Transverse colon (tissue), 4 donors: Measurements from ENCODE around the gene SOHLH1. TPM values are rescaled to one million over a fixed set of nuclear protein-coding genes. Genes with fewer than 3 reads are reported as not detected.

Experiments
- DNase-seq: peaks from one replicate; pipeline ENCODE4 v3.0.0-alpha.2; 2019
- H3K27ac ChIP-seq, 4 donors: fragments of 200-600 bp; sonication (generic); 2 replicates each; pipeline ENCODE4 v1.5.1; 2016 to 2018; ENCODE audit warnings: inconsistent platforms in 4 of 4
- H3K27me3 ChIP-seq: fragments of 200-600 bp; sonication (generic); 2 replicates; pipeline ENCODE4 v1.5.1; 2017; ENCODE audit warnings: inconsistent platforms
- H3K36me3 ChIP-seq, 4 donors: fragments of 200-600 bp; sonication (generic); 2 replicates each; pipeline ENCODE4 v1.5.1; 2017 to 2019; ENCODE audit warnings: inconsistent platforms in 4 of 4
- H3K4me1 ChIP-seq, 4 donors: fragments of 200-600 bp; sonication (generic); 2 replicates each; pipeline ENCODE4 v1.5.1; 2017 to 2020; ENCODE audit warnings: inconsistent platforms in 4 of 4
- H3K4me3 ChIP-seq, 4 donors: fragments of 200-600 bp; sonication (generic); 1 replicate in 1 of 4; 2 replicates in 3 of 4; pipeline versions ENCODE4 v1.5.1 to v1.6.1; 2017 to 2019; ENCODE audit warnings: inconsistent platforms in 4 of 4
- H3K9me3 ChIP-seq, 2 donors: fragments of 200-600 bp; sonication (generic); 2 replicates each; pipeline ENCODE4 v1.5.1; 2017 to 2019; ENCODE audit warnings: inconsistent platforms in 2 of 2
- EP300 ChIP-seq: sonication (generic); formaldehyde crosslinking; IDR thresholded peaks from one replicate; pipeline ENCODE4 v1.6.1; 2017; ENCODE audit warnings: antibody characterized with exemption, low read depth
- POLR2A ChIP-seq: fragments of 450-650 bp; IDR thresholded peaks from one replicate; pipeline ENCODE4 v1.6.1; 2016; ENCODE audit warnings: antibody characterized with exemption, mild to moderate bottlenecking, moderate library complexity
- POLR2AphosphoS5 ChIP-seq, 3 donors: sonication (generic); formaldehyde crosslinking; IDR thresholded peaks; one replicate each; pipeline ENCODE4 v1.6.1; 2016; ENCODE audit warnings: antibody characterized with exemption in 3 of 3
- WGBS, 2 donors: methylation state at CpG; one replicate each; pipeline ENCODE4 v1.1.5; 2018; ENCODE audit warnings: low coverage in 1 of 2; 5-methylcytosine and 5-hydroxymethylcytosine counted together
- in situ Hi-C, 4 donors: fragments of 200-750 bp; cut with MboI; loops; one replicate each; pipeline versions ENCODE4 v1.15.0 to v1.15.1; 2017; ENCODE audit warnings: low sequenced_read_pairs in 3 of 4, low pct_ligation_motif_present in 1 of 4, low pct_unique_long_range_greater_than_20kb in 1 of 4
- intact Hi-C: fragments of 100-400 bp; cut with DNase I; formaldehyde crosslinking; loops from one replicate; pipeline ENCODE4 v1.15.1; 2023; ENCODE audit warnings: low total_unique reads
- total RNA-seq, 4 donors: library from RNA; depleted of rRNA; stranded (reverse); fragments of >200 nt; gene quantifications; one replicate each; pipeline ENCODE4 v1.1.0, GENCODE V29; 2016
- TF ChIP-seq, protein P1 (sequence below), 5 experiments: fragments of 200-600 bp in 3 of 5; fragments of 450-650 bp in 2 of 5; sonication (generic) in 3 of 5; IDR thresholded peaks; 1 replicate in 2 of 5; 2 replicates in 3 of 5; pipeline ENCODE4 v1.5.1; 2016 to 2017; ENCODE audit warnings: antibody characterized with exemption in 5 of 5, inconsistent platforms in 3 of 5, mild to moderate bottlenecking in 2 of 5, moderate library complexity in 1 of 5

The SOHLH1 gene, protein sequence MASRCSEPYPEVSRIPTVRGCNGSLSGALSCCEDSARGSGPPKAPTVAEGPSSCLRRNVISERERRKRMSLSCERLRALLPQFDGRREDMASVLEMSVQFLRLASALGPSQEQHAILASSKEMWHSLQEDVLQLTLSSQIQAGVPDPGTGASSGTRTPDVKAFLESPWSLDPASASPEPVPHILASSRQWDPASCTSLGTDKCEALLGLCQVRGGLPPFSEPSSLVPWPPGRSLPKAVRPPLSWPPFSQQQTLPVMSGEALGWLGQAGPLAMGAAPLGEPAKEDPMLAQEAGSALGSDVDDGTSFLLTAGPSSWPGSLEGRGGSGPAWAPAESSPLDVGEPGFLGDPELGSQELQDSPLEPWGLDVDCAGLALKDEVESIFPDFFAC
- total RNA-seq: not detected

DNA sequence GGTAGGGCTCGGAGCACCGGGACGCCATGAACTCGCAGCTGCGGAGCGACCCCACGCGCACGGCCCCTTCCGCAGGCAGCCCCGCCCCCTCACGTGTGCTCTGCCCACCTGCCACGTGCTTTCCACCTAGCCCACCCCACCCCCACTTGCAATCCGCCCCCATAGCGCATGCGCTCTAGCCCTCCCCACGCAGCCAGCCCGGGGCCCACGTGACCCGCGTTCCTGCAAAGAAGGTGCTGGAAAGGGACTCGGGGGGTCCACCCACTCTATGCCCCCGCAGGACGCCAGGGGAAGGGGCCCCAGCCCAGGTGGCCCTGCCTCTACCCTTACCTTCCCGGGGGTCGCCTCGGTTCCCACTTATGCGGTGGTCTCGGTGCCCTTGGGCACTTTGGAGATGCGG lies at the start of gene SOHLH1:
Gene SOHLH1 (minus strand): TSS at position 42 of the 400 bp plus-strand sequence. CDS start 14 bp downstream, at position 28.
- intact Hi-C loops: no loop called here

DNA sequence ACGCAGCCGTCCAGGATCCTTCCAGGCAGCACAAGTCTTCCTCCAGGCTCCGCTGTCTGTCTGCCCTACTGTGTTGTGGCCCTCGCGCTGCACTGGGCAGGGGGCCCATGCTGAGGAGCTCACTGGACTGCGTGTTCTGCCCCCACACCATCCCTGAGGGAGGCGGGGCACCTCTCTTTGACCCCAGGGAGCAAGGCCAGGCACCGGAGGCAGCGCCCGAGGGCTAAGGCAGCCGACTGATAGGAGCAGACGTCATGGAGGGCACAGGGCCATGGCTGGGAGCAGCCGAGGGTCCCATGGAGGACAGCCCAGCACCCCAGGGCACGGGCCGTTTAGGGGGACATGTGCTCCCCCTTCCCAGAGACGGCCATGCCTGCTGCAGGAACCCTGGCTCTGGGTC lies 49.4 kb upstream of the SOHLH1 start:
- WGBS, 2 donors: 75% methylated on average over 13 of the region's 16 CpGs; no CpG with 5 or more reads in 1 of the 2 donors
- in situ Hi-C loops: no loop called here
- no peaks in the 10 kb centered on the region for H3K4me1 ChIP-seq
- DNase-seq: no peak
- no peaks in the 10 kb centered on the region for H3K27me3 ChIP-seq
- intact Hi-C loops: no loop called here
- H3K4me3 ChIP-seq: no peak overlapping the region
- H3K36me3 ChIP-seq: no peaks in the 10 kb centered on the region
- TF ChIP-seq POLR2AphosphoS5 (IDR thresholded peaks at IDR 0.05) (no peak), POLR2A (no peak), EP300 (no peak)
- no peak overlapping the region for H3K27ac ChIP-seq
- H3K9me3 ChIP-seq: no peaks in the 10 kb centered on the region

More for the DNA sequence above, at the start of gene SOHLH1:
- DNase-seq: no peak
- Histone ChIP-seq H3K4me3 (no peak within 1 kb of the TSS), H3K4me1 (peaks cover 5 to 10% (median 7%) of the 10 kb centered on the region in 4 donors), H3K36me3 (no peaks in the 10 kb centered on the region), H3K27ac (no peak within 1 kb of the TSS), H3K9me3 (no peaks in the 10 kb centered on the region), H3K27me3 (peaks cover 40% of the 10 kb centered on the region)
- WGBS, 2 donors: 79% methylated on average over 15 of the region's 30 CpGs; no CpG with 5 or more reads in 1 of the 2 donors
- TF ChIP-seq POLR2AphosphoS5 (IDR thresholded peaks at IDR 0.05) (no peak), EP300 (no peak), POLR2A (no peak)
- TF ChIP-seq, protein P1, sequence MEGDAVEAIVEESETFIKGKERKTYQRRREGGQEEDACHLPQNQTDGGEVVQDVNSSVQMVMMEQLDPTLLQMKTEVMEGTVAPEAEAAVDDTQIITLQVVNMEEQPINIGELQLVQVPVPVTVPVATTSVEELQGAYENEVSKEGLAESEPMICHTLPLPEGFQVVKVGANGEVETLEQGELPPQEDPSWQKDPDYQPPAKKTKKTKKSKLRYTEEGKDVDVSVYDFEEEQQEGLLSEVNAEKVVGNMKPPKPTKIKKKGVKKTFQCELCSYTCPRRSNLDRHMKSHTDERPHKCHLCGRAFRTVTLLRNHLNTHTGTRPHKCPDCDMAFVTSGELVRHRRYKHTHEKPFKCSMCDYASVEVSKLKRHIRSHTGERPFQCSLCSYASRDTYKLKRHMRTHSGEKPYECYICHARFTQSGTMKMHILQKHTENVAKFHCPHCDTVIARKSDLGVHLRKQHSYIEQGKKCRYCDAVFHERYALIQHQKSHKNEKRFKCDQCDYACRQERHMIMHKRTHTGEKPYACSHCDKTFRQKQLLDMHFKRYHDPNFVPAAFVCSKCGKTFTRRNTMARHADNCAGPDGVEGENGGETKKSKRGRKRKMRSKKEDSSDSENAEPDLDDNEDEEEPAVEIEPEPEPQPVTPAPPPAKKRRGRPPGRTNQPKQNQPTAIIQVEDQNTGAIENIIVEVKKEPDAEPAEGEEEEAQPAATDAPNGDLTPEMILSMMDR (IDR thresholded peaks at IDR 0.05): no peak
- in situ Hi-C loops: no loop called here

DNA sequence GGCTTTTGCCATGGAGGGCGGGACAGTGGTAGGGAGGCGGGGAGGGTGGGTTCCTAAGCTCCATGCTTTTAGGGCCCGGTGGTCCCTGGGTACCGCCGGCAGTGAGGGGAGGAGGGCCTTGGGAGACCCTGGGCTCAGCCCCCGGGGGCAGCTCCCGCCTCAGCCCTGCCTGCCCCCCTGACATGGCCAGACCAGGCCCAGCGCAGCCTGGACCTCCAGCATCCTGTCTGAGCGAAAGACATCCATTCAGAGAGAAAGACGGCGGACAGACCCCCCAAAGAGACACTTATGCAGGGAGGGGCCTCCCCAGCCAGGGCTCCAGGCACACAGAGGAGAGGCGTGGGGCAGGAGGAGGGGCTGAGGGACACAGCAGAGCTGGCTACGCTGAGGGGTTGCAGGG lies 48.0 kb upstream of the SOHLH1 start:
- in situ Hi-C loops (no loop called here), intact Hi-C loops (no loop called here)
- H3K9me3 ChIP-seq: no peaks in the 10 kb centered on the region
- H3K4me1 ChIP-seq: no peaks in the 10 kb centered on the region
- H3K27me3 ChIP-seq: no peaks in the 10 kb centered on the region
- no peaks in the 10 kb centered on the region for H3K36me3 ChIP-seq
- no peak for TF ChIP-seq POLR2AphosphoS5 (IDR thresholded peaks at IDR 0.05)
- TF ChIP-seq, protein P1 (IDR thresholded peaks at IDR 0.05): no peak
- no peak for TF ChIP-seq EP300
- TF ChIP-seq POLR2A: no peak
- WGBS, 2 donors: 65% methylated on average over 13 of the region's 13 CpGs; no CpG with 5 or more reads in 1 of the 2 donors
- H3K4me3 ChIP-seq: no peak overlapping the region
- no peak overlapping the region for H3K27ac ChIP-seq
- DNase-seq: no peak

DNA sequence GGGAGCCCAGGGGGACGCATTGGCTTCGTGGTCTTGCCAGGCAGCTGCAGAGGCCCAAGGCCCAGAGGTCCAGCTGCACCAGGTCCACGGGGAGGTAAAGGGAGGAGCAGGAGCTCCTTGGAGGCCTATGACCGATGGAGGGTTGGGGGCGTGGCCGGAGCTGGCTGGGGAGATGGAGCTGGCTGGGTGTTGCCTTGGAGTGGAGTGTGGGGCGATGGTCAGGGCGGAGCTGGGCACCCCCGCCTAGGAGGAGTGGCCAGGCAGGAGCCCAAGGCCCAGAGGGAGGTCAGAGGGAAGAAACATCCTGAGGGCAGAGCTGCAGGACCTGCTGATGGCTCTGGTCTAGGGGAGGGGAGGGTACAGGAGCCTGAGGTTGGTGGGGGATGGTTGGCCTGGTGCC lies 47.3 kb upstream of the SOHLH1 start:
- H3K36me3 ChIP-seq: no peaks in the 10 kb centered on the region
- WGBS, 2 donors: 38% methylated on average over 7 of the region's 9 CpGs; no CpG with 5 or more reads in 1 of the 2 donors
- intact Hi-C loops (no loop called here), in situ Hi-C loops (no loop called here)
- TF ChIP-seq, protein P1 (IDR thresholded peaks at IDR 0.05): no peak
- no peak for TF ChIP-seq POLR2A
- no peaks in the 10 kb centered on the region for H3K27me3 ChIP-seq
- H3K4me1 ChIP-seq: no peaks in the 10 kb centered on the region
- DNase-seq: no peak
- no peak overlapping the region for H3K27ac ChIP-seq
- no peaks in the 10 kb centered on the region for H3K9me3 ChIP-seq
- no peak overlapping the region for H3K4me3 ChIP-seq
